ENCODE results near the gene ADORA2A. TPM values are rescaled to one million over a fixed set of nuclear protein-coding genes. Genes with fewer than 3 reads are reported as not detected.

Gene ADORA2A
- total and polyA plus RNA-seq, 10 of the 15 experiments (the other 5 are each of a cell fraction or from before 2014, with no cell fraction given) = 0.69 to 31.2 (median 18.3) TPM

GRCh38 chr22:24414984-24415945 lies 12.1 kb upstream of the ADORA2A start:
- DNase-seq (ENCODE audit: low read depth, low spot score) (no peak), FAIRE-seq (no peak), ATAC-seq (no peak)
- Histone ChIP-seq H3K79me2 (ENCODE audit: control insufficient read depth, insufficient read depth, low read length) (no peaks in the 10 kb centered on the region), H4K20me1 (ENCODE audit: control insufficient read depth, insufficient read depth) (no peaks in the 10 kb centered on the region), H3K9ac (ENCODE audit: control insufficient read depth, insufficient read depth, low read length) (no peak overlapping the region), H3K4me3 (no peak overlapping the region), H3K4me2 (ENCODE audit: control insufficient read depth, insufficient read depth) (no peak overlapping the region), H2AFZ (ENCODE audit: control insufficient read depth, low read depth, low read length) (no peak overlapping the region), H3K27me3 (replicated peaks in 1 of 2; ENCODE audit: control insufficient read depth in 2 of 2, insufficient read depth in 2 of 2, low read length in 1 of 2) (no peaks in the 10 kb centered on the region), H3K4me1 (ENCODE audit: control insufficient read depth, insufficient read depth, low read length) (peaks cover 4% of the 10 kb centered on the region), H3K27ac (ENCODE audit: control insufficient read depth, insufficient read depth) (no peak overlapping the region), H3K36me3 (ENCODE audit: control insufficient read depth in 2 of 2, insufficient read depth in 2 of 2, low read length in 1 of 2) (peaks cover 4 to 18% of the 10 kb centered on the region in 2 experiments; a peak in 3 of 4 replicates), H3K9me3 (replicated peaks; ENCODE audit: control insufficient read depth, insufficient read depth, low read length) (no peaks in the 10 kb centered on the region)
- TF ChIP-seq ZBTB11 (CRISPR knock-in tag; IDR thresholded peaks at IDR 0.05) (no peak), NFXL1 (IDR thresholded peaks at IDR 0.05; ENCODE audit: borderline replicate concordance) (no peak), RB1 (IDR thresholded peaks at IDR 0.05; ENCODE audit: borderline replicate concordance) (no peak), HDAC2 (IDR thresholded peaks at IDR 0.05) (no peak)
- 93% methylated on average over 26 of the region's 26 CpGs for WGBS (ENCODE audit: insufficient coverage, insufficient replicate concordance, low lambda C conversion rate, missing lambda C conversion rate)
- BruUV-seq (replicated peaks) = no TSS peak
- RAD21 ChIA-PET (ENCODE audit: unreplicated experiment) = interaction anchor here (1.3 kb wide), 1 partner anchor 111 kb away, joined by 3 read pairs; no protein-coding TSS in a partner anchor
- CTCF ChIA-PET = interaction anchor here (0.9 kb wide), 1 partner anchor 12 kb away, joined by 3 read pairs; no protein-coding TSS in a partner anchor
- intact Hi-C loops (cut with micrococcal nuclease; ENCODE audit: unreplicated experiment) = no loop called here
- SMC1A ChIA-PET (ENCODE audit: uncharacterized antibody, unreplicated experiment) = no interaction called here
- in situ Hi-C loops (cut with MboI) = no loop called here
- POLR2A ChIA-PET = interaction anchor here (0.5 to 1.4 kb wide), 2 partner anchors 17 to 1987 kb away, joined by 3 to 4 read pairs; no protein-coding TSS in a partner anchor
